Measurements from ENCODE around the gene PRKACG.
"Not testable (repeated sequence)": the region's sequence is repeated elsewhere in the genome, so short reads cannot be mapped to it uniquely, and the experiment has no call there.

PRKACG gene

DNA sequence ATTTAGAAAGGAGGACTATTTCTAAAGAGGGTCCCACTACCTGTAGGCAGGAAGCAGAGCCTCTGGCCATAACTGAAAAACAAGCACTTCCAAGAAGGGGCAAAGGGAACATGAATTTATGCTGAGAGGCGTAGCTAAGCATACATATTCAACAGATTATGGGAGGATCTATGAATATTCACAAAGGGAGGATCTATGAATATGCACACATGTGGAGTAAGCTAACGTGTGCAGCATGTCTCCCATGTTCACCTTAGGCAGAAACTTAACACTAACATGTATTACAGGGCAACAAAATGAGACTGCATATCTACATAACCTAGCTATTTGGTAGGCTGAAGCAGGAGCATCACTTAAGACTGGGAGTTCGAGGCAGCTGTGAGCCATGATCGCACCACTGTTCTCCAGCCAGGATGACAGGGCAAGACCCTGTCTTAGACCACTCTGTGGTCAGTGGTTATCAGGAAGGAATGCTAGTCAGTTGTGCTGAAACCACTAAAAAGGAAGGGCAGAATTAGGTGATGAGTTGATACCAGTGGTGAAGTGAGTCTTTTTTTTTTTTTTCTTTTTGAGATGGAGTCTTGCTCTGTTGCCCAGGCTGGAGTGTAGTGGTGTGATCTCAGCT is 42.4 kb upstream of the PRKACG start:
- DNase-seq = no peak
- H3K9me3 ChIP-seq (replicated peaks; ENCODE audit: insufficient read depth, low read length) = no peaks in the 10 kb centered on the region
- H3K27me3 ChIP-seq (replicated peaks; ENCODE audit: insufficient read depth, low read length) = no peaks in the 10 kb centered on the region
- no peaks in the 10 kb centered on the region for H3K36me3 ChIP-seq (replicated peaks; ENCODE audit: insufficient read depth, low read length)
- H3K79me2 ChIP-seq (ENCODE audit: low read length) = peaks cover 5% of the 10 kb centered on the region; the same call in 1 of the 2 replicates
- H2AFZ ChIP-seq (ENCODE audit: low read length) = no peak overlapping the region
- no peak overlapping the region for H3K27ac ChIP-seq (ENCODE audit: low read length)
- H3K9ac ChIP-seq (ENCODE audit: low read length) = no peak overlapping the region
- H4K20me1 ChIP-seq (ENCODE audit: insufficient read depth, low read length) = no peaks in the 10 kb centered on the region
- H3F3A ChIP-seq (ENCODE audit: insufficient read depth, low read length) = no peaks in the 10 kb centered on the region
- no peak overlapping the region for H3K4me2 ChIP-seq (ENCODE audit: low read depth, low read length)
- H3K9me2 ChIP-seq (replicated peaks; ENCODE audit: insufficient read depth, low read length) = no peaks in the 10 kb centered on the region
- no peaks in the 10 kb centered on the region for H3K4me1 ChIP-seq (ENCODE audit: low read length)
- no peak for TF ChIP-seq EZH2phosphoT487 (IDR thresholded peaks at IDR 0.05; ENCODE audit: low read length)
- no peak for TF ChIP-seq EZH2 (optimal IDR thresholded peaks at IDR 0.05; ENCODE audit: low read depth, low read length)
- TF ChIP-seq, protein P1, sequence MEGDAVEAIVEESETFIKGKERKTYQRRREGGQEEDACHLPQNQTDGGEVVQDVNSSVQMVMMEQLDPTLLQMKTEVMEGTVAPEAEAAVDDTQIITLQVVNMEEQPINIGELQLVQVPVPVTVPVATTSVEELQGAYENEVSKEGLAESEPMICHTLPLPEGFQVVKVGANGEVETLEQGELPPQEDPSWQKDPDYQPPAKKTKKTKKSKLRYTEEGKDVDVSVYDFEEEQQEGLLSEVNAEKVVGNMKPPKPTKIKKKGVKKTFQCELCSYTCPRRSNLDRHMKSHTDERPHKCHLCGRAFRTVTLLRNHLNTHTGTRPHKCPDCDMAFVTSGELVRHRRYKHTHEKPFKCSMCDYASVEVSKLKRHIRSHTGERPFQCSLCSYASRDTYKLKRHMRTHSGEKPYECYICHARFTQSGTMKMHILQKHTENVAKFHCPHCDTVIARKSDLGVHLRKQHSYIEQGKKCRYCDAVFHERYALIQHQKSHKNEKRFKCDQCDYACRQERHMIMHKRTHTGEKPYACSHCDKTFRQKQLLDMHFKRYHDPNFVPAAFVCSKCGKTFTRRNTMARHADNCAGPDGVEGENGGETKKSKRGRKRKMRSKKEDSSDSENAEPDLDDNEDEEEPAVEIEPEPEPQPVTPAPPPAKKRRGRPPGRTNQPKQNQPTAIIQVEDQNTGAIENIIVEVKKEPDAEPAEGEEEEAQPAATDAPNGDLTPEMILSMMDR (IDR thresholded peaks at IDR 0.05; ENCODE audit: low read length) = no peak
- H3K4me3 ChIP-seq (ENCODE audit: low read length) = no peak overlapping the region

GRCh38 chr9:69054989-69055388 is 41.1 kb upstream of the PRKACG start:
- Histone ChIP-seq H3K9me3 (replicated peaks; ENCODE audit: insufficient read depth, low read length) (no peaks in the 10 kb centered on the region), H3F3A (ENCODE audit: insufficient read depth, low read length) (no peaks in the 10 kb centered on the region), H3K36me3 (replicated peaks; ENCODE audit: insufficient read depth, low read length) (no peaks in the 10 kb centered on the region), H3K4me3 (ENCODE audit: low read length) (no peak overlapping the region), H3K4me2 (ENCODE audit: low read depth, low read length) (no peak overlapping the region), H3K27ac (ENCODE audit: low read length) (no peak overlapping the region), H3K4me1 (ENCODE audit: low read length) (no peaks in the 10 kb centered on the region), H2AFZ (ENCODE audit: low read length) (no peak overlapping the region), H4K20me1 (ENCODE audit: insufficient read depth, low read length) (no peaks in the 10 kb centered on the region), H3K79me2 (ENCODE audit: low read length) (no peaks in the 10 kb centered on the region), H3K27me3 (replicated peaks; ENCODE audit: insufficient read depth, low read length) (no peaks in the 10 kb centered on the region), H3K9me2 (replicated peaks; ENCODE audit: insufficient read depth, low read length) (no peaks in the 10 kb centered on the region), H3K9ac (ENCODE audit: low read length) (no peak overlapping the region)
- DNase-seq = no peak
- TF ChIP-seq, protein P1 (IDR thresholded peaks at IDR 0.05; ENCODE audit: low read length) = no peak
- TF ChIP-seq EZH2phosphoT487 (IDR thresholded peaks at IDR 0.05; ENCODE audit: low read length) = no peak
- no peak for TF ChIP-seq EZH2 (optimal IDR thresholded peaks at IDR 0.05; ENCODE audit: low read depth, low read length)

DNA sequence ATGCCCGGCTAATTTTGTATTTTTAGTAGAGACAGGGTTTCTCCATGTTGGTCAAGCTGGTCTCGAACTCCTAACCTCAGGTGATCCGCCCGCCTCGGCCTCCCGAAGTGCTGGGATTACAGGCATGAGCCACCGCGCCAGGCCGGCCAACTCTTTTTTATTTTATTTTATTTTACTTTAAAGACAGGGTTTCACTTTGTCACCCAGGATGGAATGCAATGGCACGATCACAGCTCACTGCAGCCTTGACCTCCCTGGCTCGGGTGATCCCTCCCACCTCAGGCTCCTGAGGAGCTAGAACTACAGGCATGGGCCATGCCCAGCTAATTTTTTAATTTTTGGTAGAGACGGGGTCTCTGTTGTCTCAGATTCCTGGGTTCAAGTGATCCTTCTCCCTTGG is 37.0 kb upstream of the PRKACG start:
- not testable (repeated sequence) for H3K27me3 ChIP-seq (replicated peaks; ENCODE audit: insufficient read depth, low read length); H3K4me3 ChIP-seq (ENCODE audit: low read length); H2AFZ ChIP-seq (ENCODE audit: low read length); H3K9me3 ChIP-seq (replicated peaks; ENCODE audit: insufficient read depth, low read length); H3K9ac ChIP-seq (ENCODE audit: low read length); H4K20me1 ChIP-seq (ENCODE audit: insufficient read depth, low read length); H3F3A ChIP-seq (ENCODE audit: insufficient read depth, low read length); H3K4me1 ChIP-seq (ENCODE audit: low read length); H3K4me2 ChIP-seq (ENCODE audit: low read depth, low read length); H3K36me3 ChIP-seq (replicated peaks; ENCODE audit: insufficient read depth, low read length); H3K27ac ChIP-seq (ENCODE audit: low read length); DNase-seq; H3K9me2 ChIP-seq (replicated peaks; ENCODE audit: insufficient read depth, low read length)
- H3K79me2 ChIP-seq (ENCODE audit: low read length) = peaks cover 14% of the 10 kb centered on the region

DNA sequence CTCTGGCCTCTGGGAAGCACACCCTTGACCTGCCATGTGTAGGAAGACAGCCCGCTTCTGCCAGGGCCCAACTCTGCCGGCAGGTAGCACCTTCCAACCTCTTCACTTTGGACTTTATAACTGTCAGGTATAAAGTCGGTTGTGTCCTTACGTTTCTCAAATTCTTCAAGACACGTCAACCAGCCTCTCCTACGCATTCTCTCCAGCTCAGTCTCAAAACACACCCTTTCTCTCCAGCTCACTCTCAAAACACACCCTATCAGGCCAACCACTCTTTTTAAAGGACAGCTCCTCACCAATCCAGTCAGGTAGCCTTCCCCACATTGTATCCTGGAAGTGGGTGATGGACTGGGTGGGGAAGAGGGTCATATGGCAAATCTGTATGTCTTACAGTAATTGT is 35.2 kb upstream of the PRKACG start:
- Histone ChIP-seq H3K27ac (ENCODE audit: low read length) (no peak overlapping the region), H3K36me3 (replicated peaks; ENCODE audit: insufficient read depth, low read length) (no peaks in the 10 kb centered on the region), H3F3A (ENCODE audit: insufficient read depth, low read length) (peaks cover 7% of the 10 kb centered on the region), H3K9ac (ENCODE audit: low read length) (no peak overlapping the region), H3K4me2 (ENCODE audit: low read depth, low read length) (no peak overlapping the region), H3K9me3 (replicated peaks; ENCODE audit: insufficient read depth, low read length) (no peaks in the 10 kb centered on the region), H4K20me1 (ENCODE audit: insufficient read depth, low read length) (no peaks in the 10 kb centered on the region), H3K79me2 (ENCODE audit: low read length) (peaks cover 30% of the 10 kb centered on the region), H2AFZ (ENCODE audit: low read length) (no peak overlapping the region), H3K27me3 (replicated peaks; ENCODE audit: insufficient read depth, low read length) (no peaks in the 10 kb centered on the region), H3K4me3 (ENCODE audit: low read length) (no peak overlapping the region), H3K9me2 (replicated peaks; ENCODE audit: insufficient read depth, low read length) (no peaks in the 10 kb centered on the region), H3K4me1 (ENCODE audit: low read length) (peaks cover 14% of the 10 kb centered on the region)
- DNase-seq = no peak
- TF ChIP-seq, protein P1 (IDR thresholded peaks at IDR 0.05; ENCODE audit: low read length) = no peak
- TF ChIP-seq EZH2 (optimal IDR thresholded peaks at IDR 0.05; ENCODE audit: low read depth, low read length) = no peak
- TF ChIP-seq EZH2phosphoT487 (IDR thresholded peaks at IDR 0.05; ENCODE audit: low read length) = no peak

All from MM.1S (cell line).